Stomach (tissue), 4 donors: Measurements from ENCODE around the gene GNG3.

Experiments used
- CTCF ChIP-seq, 7 experiments: fragments of 450-650 bp in 4 of 7; fragments of 200-600 bp in 3 of 7; sonication (generic) in 3 of 7; IDR thresholded peaks; one replicate each; pipeline ENCODE4 v1.5.1; 2016 to 2019; ENCODE audit warnings: antibody characterized with exemption in 7 of 7, control low read depth in 2 of 7, mild to moderate bottlenecking in 1 of 7
- EP300 ChIP-seq: sonication (generic); formaldehyde crosslinking; IDR thresholded peaks from one replicate; pipeline ENCODE4 v1.6.1; 2017; ENCODE audit warnings: antibody characterized with exemption
- POLR2A ChIP-seq, 4 donors: fragments of 450-650 bp; IDR thresholded peaks; one replicate each; pipeline ENCODE4 v1.6.1; 2016; ENCODE audit warnings: antibody characterized with exemption in 4 of 4, control low read depth in 2 of 4, mild to moderate bottlenecking in 1 of 4, moderate library complexity in 1 of 4
- POLR2AphosphoS5 ChIP-seq, 3 donors: sonication (generic); formaldehyde crosslinking; IDR thresholded peaks; one replicate each; pipeline ENCODE4 v1.6.1; 2016; ENCODE audit warnings: antibody characterized with exemption in 3 of 3

DNA sequence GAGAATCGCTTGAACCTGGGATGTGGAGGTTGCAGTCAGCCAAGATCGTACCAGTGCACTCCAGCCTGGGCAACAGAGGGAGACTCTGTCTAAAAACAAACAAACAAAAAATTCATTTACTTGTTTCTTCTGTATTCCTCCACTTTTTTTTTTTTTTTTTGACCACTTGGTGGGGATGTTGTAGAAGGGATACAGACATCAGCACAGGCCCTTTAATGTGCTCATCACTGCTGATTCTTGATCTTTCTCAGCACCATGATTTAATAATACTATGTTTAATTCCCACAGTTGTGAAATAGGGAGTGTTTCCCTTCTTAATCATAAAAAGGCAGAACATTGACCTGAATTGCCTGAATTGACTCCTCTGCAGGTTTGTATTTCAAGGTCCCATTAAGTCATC, 25.4 kb downstream of the GNG3 start:
- TF ChIP-seq POLR2A (IDR thresholded peaks at IDR 0.05): no peak
- TF ChIP-seq CTCF (IDR thresholded peaks at IDR 0.05): no peak
- no peak for TF ChIP-seq POLR2AphosphoS5 (IDR thresholded peaks at IDR 0.05)
- TF ChIP-seq EP300: no peak
